Osteocyte (in vitro differentiated cells): ENCODE data around the gene ZNF69. TPM values are rescaled to one million over a fixed set of nuclear protein-coding genes. Genes with fewer than 3 reads are reported as not detected.

Source experiments
- DNase-seq: peaks from one replicate; pipeline ENCODE4 v3.0.0; 2021; ENCODE audit warnings: mixed read lengths; ENCODE audit not compliant: unreplicated experiment; ENCODE audit errors: extremely low spot score
- H3K27ac Mint-ChIP-seq: one replicate; pipeline ENCODE4 v1.8.0; 2021; ENCODE audit warnings: mild to moderate bottlenecking, mixed read lengths; ENCODE audit not compliant: unreplicated experiment
- H3K27me3 Mint-ChIP-seq: one replicate; pipeline ENCODE4 v1.8.0; 2021; ENCODE audit warnings: mixed read lengths; ENCODE audit not compliant: unreplicated experiment
- H3K36me3 Mint-ChIP-seq: one replicate; pipeline ENCODE4 v1.8.0; 2021; ENCODE audit warnings: mixed read lengths; ENCODE audit not compliant: unreplicated experiment
- H3K4me1 Mint-ChIP-seq: one replicate; pipeline ENCODE4 v1.8.0; 2021; ENCODE audit warnings: mixed read lengths; ENCODE audit not compliant: unreplicated experiment
- H3K4me3 Mint-ChIP-seq: one replicate; pipeline ENCODE4 v1.8.0; 2021; ENCODE audit warnings: mild to moderate bottlenecking, moderate library complexity, mixed read lengths; ENCODE audit not compliant: unreplicated experiment
- H3K9me3 Mint-ChIP-seq: one replicate; pipeline ENCODE4 v1.8.0; 2021; ENCODE audit warnings: mixed read lengths; ENCODE audit not compliant: unreplicated experiment
- total RNA-seq: library from RNA; stranded (reverse); gene quantifications from 2 replicates; pipeline ENCODE4 v1.2.1, GENCODE V29; 2021
- TF ChIP-seq, protein P1 (sequence below): fragments of 200-600 bp; sonication (generic); IDR thresholded peaks from 2 replicates; pipeline ENCODE4 v1.5.0; 2021; ENCODE audit warnings: antibody characterized with exemption, mild to moderate bottlenecking, moderate library complexity

Gene ZNF69
- total RNA-seq, 1 donor from 2014 or later: 11.9 TPM

DNA sequence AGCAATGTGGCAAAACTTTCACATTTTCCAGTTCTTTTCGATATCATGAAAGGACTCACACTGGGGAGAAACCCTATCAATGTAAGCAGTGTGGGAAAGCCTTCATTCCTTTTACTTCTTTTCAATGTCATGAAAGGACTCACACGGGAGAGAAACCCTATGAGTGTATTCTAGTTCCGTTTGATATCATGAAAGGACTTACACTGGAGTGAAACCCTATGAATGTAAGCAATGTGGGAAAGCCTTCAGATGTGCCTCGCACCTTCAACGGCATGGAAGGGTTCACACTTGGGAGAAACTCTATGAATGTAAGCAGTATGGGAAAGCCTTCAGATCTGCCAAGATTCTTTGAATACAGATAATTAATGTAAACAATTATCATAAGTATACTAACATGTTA lies 62.7 kb downstream of the ZNF69 start:
- no peaks in the 10 kb centered on the region for H3K27me3 Mint-ChIP-seq
- no peak overlapping the region for H3K4me3 Mint-ChIP-seq
- H3K4me1 Mint-ChIP-seq: no peaks in the 10 kb centered on the region
- TF ChIP-seq, protein P1, sequence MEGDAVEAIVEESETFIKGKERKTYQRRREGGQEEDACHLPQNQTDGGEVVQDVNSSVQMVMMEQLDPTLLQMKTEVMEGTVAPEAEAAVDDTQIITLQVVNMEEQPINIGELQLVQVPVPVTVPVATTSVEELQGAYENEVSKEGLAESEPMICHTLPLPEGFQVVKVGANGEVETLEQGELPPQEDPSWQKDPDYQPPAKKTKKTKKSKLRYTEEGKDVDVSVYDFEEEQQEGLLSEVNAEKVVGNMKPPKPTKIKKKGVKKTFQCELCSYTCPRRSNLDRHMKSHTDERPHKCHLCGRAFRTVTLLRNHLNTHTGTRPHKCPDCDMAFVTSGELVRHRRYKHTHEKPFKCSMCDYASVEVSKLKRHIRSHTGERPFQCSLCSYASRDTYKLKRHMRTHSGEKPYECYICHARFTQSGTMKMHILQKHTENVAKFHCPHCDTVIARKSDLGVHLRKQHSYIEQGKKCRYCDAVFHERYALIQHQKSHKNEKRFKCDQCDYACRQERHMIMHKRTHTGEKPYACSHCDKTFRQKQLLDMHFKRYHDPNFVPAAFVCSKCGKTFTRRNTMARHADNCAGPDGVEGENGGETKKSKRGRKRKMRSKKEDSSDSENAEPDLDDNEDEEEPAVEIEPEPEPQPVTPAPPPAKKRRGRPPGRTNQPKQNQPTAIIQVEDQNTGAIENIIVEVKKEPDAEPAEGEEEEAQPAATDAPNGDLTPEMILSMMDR: no peak
- H3K36me3 Mint-ChIP-seq: peaks cover 73% of the 10 kb centered on the region
- DNase-seq: no peak
- H3K27ac Mint-ChIP-seq: no peak overlapping the region
- peaks cover 39% of the 10 kb centered on the region for H3K9me3 Mint-ChIP-seq

Other genes with a start within 250 kb of the ZNF69 start
- gene ZNF823, start 148.8 kb upstream of the ZNF69 start, total RNA-seq: 4.1 and 4.3 TPM in 2 replicates
- 6.4 and 6.6 TPM in 2 replicates for gene ZNF441, start 120.8 kb upstream of the ZNF69 start, total RNA-seq
- gene ZNF491, start 89.3 kb upstream of the ZNF69 start, total RNA-seq: 4.4 and 6.2 TPM in 2 replicates
- gene ZNF440, start 73.5 kb upstream of the ZNF69 start, total RNA-seq: 12.8 and 13.0 TPM in 2 replicates
- gene ZNF439, start 39.1 kb upstream of the ZNF69 start, total RNA-seq: 1.0 and 1.2 TPM in 2 replicates
- 6.7 and 8.0 TPM in 2 replicates for gene ZNF700, start 37.3 kb downstream of the ZNF69 start, total RNA-seq
- gene ZNF763, start 77.3 kb downstream of the ZNF69 start, total RNA-seq: 2.1 and 4.3 TPM in 2 replicates
- gene ZNF433, start 147.9 kb downstream of the ZNF69 start, total RNA-seq: 4.5 and 7.5 TPM in 2 replicates
- gene ZNF878, start 165.2 kb downstream of the ZNF69 start, total RNA-seq: 0.38 TPM in 1 of 2 replicates, not detected in the other
- 10.2 and 12.7 TPM in 2 replicates for gene ZNF844, start 176.9 kb downstream of the ZNF69 start, total RNA-seq